Measurements from ENCODE around the gene LRFN3.

DNA sequence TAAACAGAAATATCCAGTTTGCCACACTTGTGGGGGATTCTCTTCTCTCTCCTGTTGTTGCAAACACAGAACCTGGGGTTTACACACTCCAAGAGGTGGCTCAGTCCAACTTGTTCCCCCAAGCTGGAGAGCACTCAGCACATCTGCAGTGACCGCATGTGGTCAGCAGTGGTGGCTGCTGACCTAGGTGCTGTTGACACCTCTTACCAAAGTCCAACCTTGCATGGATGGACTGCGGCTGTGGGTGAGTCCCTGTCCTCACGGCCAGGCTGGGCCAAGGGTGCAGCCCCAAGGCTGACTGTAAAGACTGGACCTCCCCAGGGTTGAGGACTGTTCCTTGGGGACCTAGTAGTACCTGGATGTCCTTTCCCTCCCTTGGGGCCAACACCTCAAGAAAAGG, 6.1 kb downstream of the LRFN3 start:
- TF ChIP-seq, protein P1, sequence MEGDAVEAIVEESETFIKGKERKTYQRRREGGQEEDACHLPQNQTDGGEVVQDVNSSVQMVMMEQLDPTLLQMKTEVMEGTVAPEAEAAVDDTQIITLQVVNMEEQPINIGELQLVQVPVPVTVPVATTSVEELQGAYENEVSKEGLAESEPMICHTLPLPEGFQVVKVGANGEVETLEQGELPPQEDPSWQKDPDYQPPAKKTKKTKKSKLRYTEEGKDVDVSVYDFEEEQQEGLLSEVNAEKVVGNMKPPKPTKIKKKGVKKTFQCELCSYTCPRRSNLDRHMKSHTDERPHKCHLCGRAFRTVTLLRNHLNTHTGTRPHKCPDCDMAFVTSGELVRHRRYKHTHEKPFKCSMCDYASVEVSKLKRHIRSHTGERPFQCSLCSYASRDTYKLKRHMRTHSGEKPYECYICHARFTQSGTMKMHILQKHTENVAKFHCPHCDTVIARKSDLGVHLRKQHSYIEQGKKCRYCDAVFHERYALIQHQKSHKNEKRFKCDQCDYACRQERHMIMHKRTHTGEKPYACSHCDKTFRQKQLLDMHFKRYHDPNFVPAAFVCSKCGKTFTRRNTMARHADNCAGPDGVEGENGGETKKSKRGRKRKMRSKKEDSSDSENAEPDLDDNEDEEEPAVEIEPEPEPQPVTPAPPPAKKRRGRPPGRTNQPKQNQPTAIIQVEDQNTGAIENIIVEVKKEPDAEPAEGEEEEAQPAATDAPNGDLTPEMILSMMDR (IDR thresholded peaks at IDR 0.05), result no peak
- no peak for TF ChIP-seq EZH2phosphoT487 (IDR thresholded peaks at IDR 0.05)
- no peak for TF ChIP-seq EZH2 (IDR thresholded peaks at IDR 0.05)

Measured in neural progenitor cell (in vitro differentiated cells).